GM12872 (cell line): ENCODE results near the gene DCLK1.

ENCODE experiments used
- TF ChIP-seq, protein P1 (sequence below): IDR thresholded peaks from 3 replicates; pipeline ENCODE4 v1.5.1; 2011; ENCODE audit warnings: low read depth, mild to moderate bottlenecking, low read length, moderate library complexity; ENCODE audit not compliant: insufficient read depth

Gene DCLK1

DNA sequence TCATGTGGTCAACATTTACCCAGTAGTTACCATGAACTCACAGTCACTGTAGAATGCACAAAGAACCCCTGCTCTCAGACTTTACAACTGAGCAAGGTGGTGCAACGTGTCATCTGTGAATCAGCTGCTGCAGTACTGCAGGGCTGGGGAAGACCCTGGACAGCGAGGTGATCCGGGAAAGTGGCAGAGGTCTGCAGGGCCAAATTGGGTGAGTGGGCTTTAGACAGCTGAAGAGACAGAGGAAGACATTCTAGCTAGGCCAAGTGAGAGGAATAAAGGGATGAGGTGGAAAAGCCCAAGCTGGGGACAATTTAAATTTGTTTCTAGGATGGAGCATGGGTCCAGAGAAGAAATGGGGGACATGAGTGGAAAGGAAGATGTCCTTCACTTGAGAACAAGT is 270.5 kb downstream of the DCLK1 start:
- TF ChIP-seq, protein P1, sequence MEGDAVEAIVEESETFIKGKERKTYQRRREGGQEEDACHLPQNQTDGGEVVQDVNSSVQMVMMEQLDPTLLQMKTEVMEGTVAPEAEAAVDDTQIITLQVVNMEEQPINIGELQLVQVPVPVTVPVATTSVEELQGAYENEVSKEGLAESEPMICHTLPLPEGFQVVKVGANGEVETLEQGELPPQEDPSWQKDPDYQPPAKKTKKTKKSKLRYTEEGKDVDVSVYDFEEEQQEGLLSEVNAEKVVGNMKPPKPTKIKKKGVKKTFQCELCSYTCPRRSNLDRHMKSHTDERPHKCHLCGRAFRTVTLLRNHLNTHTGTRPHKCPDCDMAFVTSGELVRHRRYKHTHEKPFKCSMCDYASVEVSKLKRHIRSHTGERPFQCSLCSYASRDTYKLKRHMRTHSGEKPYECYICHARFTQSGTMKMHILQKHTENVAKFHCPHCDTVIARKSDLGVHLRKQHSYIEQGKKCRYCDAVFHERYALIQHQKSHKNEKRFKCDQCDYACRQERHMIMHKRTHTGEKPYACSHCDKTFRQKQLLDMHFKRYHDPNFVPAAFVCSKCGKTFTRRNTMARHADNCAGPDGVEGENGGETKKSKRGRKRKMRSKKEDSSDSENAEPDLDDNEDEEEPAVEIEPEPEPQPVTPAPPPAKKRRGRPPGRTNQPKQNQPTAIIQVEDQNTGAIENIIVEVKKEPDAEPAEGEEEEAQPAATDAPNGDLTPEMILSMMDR, result no peak

DNA sequence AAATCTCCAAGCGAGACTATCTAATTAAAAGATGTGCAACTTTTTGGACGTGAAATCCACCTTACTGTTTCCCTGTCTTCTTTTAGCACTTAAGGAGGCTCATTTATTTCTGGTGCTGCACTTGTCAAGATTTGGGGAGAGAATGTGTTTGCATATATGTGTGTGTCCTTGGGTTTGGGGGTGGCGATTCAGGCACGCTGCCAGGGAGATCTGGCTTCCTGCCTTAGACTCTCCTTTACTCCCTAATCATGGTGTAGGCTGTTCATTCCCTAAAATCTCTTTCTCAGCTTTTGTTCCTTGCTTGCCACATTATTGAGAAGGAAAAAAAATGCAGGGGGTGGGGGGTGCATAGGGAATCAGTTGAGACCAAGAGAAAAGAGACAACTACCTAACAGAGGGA is 271.2 kb downstream of the DCLK1 start:
- TF ChIP-seq, protein P1, result no peak

DNA sequence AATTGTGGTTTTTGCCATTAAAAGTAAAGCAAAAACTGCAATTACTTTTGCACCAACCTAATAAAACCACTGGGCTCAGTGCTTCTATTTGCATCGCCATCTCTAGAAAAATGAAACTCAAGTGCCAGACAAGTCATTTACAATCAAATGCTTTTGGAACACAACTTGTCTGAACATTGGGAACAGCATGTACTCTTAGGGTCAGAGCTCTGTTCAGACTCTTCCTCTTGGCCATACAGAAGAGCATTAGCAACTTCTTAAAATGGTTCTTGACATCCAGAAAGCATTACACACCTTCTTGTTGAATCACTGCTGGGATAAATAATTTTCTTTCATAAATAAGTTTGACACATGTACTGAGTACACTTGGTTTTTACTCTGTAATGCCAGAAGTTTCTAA is 272.5 kb downstream of the DCLK1 start:
- TF ChIP-seq, protein P1, result no peak

DNA sequence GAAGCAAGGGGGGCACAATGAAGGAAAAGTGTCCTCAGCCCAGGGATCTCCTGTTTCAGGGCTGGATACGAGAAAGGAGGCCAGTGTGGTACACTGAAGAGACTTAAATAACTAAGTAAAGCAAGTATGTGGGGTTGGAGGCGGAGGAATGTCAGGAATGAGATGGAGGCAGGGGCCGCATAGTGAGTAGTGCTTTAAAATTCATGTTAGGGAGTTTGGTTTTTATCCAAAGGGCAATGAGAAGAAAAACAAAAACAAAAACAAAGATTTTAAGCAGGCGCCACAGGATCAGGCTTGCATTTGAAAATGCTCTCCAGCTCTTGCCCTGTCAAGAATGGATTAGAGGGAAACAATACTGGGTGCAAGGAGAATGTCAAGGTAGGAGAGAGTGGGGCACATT is 273.4 kb downstream of the DCLK1 start:
- TF ChIP-seq, protein P1, result no peak

DNA sequence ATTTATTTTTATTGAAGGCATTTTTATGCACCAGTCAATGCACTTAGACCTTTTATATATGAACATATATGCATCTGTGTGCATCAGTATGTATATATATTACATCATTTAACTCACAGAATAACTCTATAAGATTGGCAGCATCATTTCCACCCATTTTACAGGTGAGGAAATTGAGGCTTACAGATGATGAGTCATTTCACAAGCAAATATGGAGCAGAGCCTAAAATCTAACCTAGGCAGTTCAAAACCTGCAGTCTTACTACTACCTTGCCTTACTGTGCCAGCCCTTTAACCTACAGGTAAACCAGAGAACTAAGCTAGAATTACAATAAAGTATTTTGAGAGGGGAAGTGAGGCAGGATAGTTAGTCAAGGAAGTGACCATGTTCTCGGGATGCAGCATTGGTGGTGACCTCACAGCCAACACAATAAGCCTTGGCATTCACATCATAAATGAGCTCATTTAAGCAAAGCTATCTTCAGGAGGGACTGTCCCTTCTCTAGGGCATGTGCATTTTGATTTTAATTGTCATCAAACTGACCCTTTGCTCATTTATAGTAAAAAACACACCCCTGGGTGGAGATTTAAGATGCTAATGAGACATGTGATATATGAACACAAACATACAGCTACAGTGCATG is 274.3 kb downstream of the DCLK1 start:
- TF ChIP-seq, protein P1, result no peak

DNA sequence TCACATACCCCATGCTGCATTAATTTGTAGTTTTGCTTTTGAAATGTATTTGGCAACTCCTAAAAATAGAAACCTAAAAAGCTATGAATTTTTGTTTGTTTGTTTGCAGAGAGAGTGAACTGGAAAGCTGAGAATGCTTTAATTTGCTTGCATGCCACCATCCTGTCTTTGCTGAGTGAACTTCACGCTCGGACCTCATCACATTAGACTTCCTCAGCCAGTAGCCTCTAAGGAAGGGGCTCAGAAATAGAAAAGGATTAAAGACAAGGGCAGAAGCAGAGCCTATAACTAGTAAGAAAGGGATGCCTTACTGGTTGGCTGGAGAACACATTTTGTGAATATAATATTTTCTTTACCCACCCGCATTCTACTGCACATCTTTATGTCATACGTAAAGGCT is 275.1 kb downstream of the DCLK1 start:
- TF ChIP-seq, protein P1, result no peak

DNA sequence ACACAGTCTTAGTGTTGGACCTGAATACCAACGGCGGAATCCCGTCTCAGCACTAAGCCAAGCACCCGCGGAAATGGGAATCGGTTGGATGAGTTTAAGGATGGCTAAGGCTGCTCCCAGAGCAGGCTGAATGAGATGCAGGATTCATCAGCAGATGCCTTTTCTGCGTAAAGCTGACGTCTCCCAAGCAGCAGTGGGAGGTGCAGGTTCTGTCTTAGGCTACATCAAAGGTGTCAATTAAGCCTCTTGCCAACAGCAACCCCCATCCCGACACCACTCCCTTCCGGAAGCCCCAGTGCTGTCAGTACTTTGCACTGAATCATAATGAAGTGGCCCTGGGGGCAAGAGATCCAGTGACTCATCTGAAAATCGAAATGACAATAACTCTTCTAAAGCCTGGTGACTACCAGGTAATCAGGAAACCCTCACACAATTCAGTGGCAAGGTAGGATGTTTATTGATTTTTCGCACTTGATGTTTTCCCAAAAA is 275.6 kb downstream of the DCLK1 start:
- TF ChIP-seq, protein P1, result no peak
